Stimulated activated CD8-positive, alpha-beta memory T cell treated with anti-CD3 and anti-CD28 coated beads, Interleukin-4, amount 100 ng/mL, for 48 hours (primary cell): Measurements from ENCODE around the gene ARHGAP6.
A peak's percentile ranks its signal among the peaks of the same experiment; 100 is the strongest.
"Not testable (repeated sequence)": the region's sequence is repeated elsewhere in the genome, so short reads cannot be mapped to it uniquely, and the experiment has no call there.

Experiments used
- DNase-seq: peaks from one replicate; pipeline ENCODE4 v3.0.0-alpha.2; 2020

ARHGAP6 gene

GRCh38 chrX:11130136-11130535 is 535.6 kb downstream of the ARHGAP6 start:
- DNase-seq, result no peak

GRCh38 chrX:11129534-11130105 is 536.1 kb downstream of the ARHGAP6 start:
- no peak for DNase-seq

- DNase-seq, result no peak
Observed at GRCh38 chrX:11125060-11125459, 540.7 kb downstream of the ARHGAP6 start.

- DNase-seq, result no peak
Observed at GRCh38 chrX:11124112-11124511, 541.6 kb downstream of the ARHGAP6 start.

- DNase-seq, result not testable (repeated sequence)
Observed at GRCh38 chrX:11123087-11123486, 542.6 kb downstream of the ARHGAP6 start.

- DNase-seq, result no peak
Observed at GRCh38 chrX:11119313-11119943, 546.3 kb downstream of the ARHGAP6 start.

- DNase-seq, result no peak
Observed at GRCh38 chrX:11117745-11118144, 548.0 kb downstream of the ARHGAP6 start.

GRCh38 chrX:11113731-11114130 is 552.0 kb downstream of the ARHGAP6 start:
- DNase-seq, result no peak

GRCh38 chrX:11111947-11112346 is 553.8 kb downstream of the ARHGAP6 start:
- DNase-seq, result no peak

GRCh38 chrX:11111037-11111851 is 554.5 kb downstream of the ARHGAP6 start, which contains the start of gene HCCS:
HCCS (plus strand) TSS chrX:11111332; CDS start chrX:11112061, 729 bp downstream.
- DNase-seq, result peak; percentile 85

- DNase-seq, result no peak
Observed at GRCh38 chrX:11109968-11110367, 555.8 kb downstream of the ARHGAP6 start.

GRCh38 chrX:11108253-11108941 is 557.3 kb downstream of the ARHGAP6 start:
- no peak for DNase-seq

- DNase-seq, result no peak
Observed at GRCh38 chrX:11105080-11105479, 560.6 kb downstream of the ARHGAP6 start.

- DNase-seq, result no peak
Observed at GRCh38 chrX:11103751-11104150, 562.0 kb downstream of the ARHGAP6 start.

GRCh38 chrX:11103006-11103405 is 562.7 kb downstream of the ARHGAP6 start:
- DNase-seq, result no peak

- DNase-seq, result no peak
Observed at GRCh38 chrX:11100281-11101035, 565.3 kb downstream of the ARHGAP6 start.

GRCh38 chrX:11099465-11099864 is 566.3 kb downstream of the ARHGAP6 start:
- no peak for DNase-seq

- no peak for DNase-seq
Observed at GRCh38 chrX:11097933-11098332, 567.8 kb downstream of the ARHGAP6 start.

- no peak for DNase-seq
Observed at GRCh38 chrX:11089802-11090201, 575.9 kb downstream of the ARHGAP6 start.
